ENCODE data around the gene OTOS.

OTOS gene

DNA sequence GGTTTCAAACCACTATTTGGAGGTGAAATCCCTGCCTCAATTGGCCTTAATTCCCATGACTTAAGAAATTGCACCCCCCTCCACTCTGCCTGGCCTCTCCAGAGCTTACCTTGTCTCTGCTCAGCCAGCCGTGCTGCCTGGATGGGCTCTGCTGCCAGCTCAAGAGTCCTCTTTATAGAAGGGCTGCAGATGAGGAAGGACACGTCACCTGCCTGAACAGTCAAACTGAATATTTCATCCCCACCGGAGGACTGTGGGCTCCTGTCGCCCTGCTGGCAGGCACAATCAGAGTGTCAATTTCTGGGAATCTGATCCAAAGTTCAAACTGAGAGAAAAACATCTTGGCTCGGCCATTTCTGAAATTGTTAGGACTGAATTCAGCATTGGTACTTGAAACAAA is at the start of gene OTOS:
OTOS (minus strand) TSS at position 148 of the 400 bp plus-strand sequence. CDS start 332 bp downstream, outside the sequence.
- no peak for DNase-seq

GRCh38 chr2:240189686-240190085 is 49.2 kb upstream of the OTOS start:
- no peak for DNase-seq

GRCh38 chr2:240187989-240188590 is 47.6 kb upstream of the OTOS start:
- DNase-seq: no peak

GRCh38 chr2:240186191-240186725 is 45.8 kb upstream of the OTOS start:
- no peak for DNase-seq

GRCh38 chr2:240184656-240185055 is 44.2 kb upstream of the OTOS start:
- DNase-seq: no peak

DNA sequence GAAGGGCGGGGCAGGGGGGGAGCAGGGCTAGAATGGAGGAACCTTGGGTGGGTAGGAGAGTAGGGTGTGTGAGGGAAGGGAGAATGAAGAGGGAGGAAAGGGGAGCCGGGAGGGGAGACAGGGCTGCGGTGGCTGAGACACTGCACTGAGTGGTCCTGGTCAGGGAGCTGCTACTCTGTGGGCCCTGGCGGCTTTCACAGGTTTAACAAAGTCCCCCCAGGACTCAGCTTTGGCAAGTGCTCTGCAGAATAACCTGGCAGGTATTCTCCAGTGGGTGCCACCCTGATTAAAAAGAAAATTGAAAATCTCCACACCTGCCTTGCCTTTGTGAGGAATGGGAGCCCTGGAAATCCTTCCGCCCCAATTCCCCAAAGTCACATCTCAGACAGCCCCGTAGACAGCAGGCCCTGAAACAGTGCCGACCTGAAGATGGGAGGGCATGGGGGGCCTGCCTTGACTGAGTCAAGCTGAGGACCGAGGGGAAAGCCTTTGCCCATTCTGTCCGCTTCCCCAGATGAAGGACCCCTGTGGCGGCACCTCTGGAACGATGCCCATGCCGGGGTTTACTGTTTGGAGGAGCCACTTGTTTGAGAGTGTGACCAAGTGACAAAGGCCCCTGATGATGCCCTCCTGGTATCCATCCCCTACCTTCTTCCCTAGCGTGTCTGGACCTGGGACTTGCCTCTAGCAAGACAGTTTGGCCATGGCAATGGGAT is 43.6 kb upstream of the OTOS start:
- DNase-seq: no peak

GRCh38 chr2:240183006-240183874 is 42.8 kb upstream of the OTOS start:
- no peak for DNase-seq

DNA sequence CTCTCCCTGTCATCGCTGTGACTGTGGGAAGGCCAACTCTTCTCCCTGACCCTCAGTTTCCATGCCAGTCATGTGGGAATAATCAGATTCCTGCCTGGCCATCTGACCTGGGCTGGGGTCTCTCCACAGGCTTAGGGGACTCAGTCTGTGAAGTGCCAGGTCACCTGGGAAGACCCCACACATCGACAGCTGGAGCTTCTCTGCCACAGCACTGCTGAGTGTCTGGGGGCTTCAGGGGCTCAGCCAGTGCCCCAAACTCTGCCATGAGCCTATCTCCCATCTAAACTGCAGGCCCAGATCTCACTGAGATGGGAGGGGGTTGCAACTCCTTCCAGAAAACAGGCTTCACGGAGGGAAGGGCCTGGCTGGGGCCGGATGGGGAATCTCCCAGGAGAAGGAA is 42.0 kb upstream of the OTOS start:
- DNase-seq: no peak

- DNase-seq: no peak
Measured at GRCh38 chr2:240182001-240182400, 41.5 kb upstream of the OTOS start.

DNA sequence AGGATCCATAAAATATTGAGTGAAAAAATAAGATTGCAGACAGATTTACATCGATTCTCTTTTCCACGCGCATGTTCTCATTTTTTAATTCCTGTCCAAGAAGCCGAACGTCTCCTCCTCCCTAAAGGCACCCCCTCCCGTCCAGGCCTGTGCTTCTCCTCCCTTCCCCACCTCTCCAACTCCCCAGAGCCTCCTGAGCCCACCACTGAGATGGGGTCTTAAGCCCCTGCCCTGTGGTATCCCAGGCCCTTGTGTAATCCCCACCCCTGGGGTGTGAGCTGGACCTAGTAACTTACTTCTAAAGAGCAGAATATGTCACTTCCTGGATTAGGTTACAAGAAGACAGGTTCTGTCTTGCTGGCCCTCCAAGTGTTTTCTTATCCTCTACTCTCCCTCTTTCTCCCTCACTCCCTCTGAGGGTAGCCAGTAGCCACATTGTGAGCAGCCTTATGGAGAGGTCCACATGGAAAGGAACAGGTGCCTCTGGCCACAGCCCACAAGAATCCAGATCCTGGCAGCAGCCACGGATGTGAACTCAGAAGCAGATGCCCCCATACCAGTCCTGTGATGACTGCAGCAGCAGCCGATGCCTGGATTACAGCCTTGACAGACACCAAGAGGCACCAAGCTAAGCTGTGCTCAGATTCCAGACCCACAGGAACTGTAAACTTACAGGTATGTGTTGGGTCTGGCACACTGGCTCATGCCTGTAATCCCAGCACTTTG is 39.6 kb upstream of the OTOS start:
- no peak for DNase-seq

- no peak for DNase-seq
Measured at GRCh38 chr2:240179186-240179815, 38.8 kb upstream of the OTOS start.

- DNase-seq: no peak
Measured at GRCh38 chr2:240178564-240178963, 38.1 kb upstream of the OTOS start.

GRCh38 chr2:240174496-240174895 is 34.0 kb upstream of the OTOS start:
- no peak for DNase-seq

DNA sequence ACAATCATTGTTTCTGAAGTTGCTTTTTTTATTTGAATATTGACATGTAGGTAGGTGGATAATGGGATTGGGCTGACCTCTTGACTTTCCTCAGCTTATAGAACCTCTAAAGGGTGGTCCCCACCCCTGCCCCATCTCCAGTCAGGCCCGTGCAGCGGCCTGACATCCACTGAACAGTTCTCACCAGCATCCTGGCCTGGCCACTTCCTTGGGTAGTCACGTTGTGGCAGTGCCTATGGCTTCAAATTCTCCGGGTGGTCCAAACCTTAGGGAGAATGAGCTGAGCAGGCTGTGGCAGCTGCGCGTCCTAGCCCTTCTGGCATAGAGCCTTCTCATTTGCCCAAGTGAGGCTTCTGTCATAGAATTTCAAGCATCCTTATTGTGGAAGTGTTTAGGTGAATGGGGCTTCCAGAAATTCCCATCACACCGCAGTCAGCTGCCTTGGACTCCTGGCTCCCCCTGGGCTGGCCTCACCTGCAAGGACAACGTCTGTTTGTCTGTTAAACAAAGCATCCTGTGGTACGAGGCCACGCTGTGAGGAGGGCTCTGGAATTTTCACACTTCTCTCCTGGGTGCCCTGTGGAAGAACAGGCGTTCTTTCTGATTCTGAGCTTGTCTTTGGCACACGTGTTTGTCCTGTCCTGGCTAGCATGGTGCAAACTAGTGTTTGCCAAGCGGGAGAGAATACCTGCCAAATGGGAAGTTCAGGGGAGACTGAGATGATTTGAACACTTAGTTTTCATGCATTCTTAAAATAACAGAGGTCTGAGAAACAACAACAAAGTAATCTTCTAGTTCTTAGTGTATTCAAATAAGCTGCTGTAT is 31.8 kb upstream of the OTOS start:
- no peak for DNase-seq

DNA sequence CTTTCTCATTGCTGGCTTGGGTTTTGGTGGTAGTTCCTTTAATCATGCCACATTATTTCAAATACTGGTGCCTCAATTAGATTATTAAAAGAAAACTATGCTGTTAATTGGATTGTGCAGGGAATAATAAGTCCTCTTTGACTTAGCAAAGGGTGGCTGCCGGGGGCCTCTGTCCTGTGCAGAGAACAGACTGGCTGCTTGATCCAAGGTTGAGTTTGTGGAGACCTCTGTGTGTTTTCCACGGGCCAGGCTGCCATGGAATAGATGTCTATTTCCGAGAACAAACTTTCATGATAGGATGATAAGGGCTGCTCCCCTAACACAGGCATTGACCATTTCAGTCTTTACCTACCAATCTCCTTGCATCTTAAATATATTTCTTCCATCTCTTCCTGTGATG is 30.4 kb upstream of the OTOS start:
- DNase-seq: no peak

DNA sequence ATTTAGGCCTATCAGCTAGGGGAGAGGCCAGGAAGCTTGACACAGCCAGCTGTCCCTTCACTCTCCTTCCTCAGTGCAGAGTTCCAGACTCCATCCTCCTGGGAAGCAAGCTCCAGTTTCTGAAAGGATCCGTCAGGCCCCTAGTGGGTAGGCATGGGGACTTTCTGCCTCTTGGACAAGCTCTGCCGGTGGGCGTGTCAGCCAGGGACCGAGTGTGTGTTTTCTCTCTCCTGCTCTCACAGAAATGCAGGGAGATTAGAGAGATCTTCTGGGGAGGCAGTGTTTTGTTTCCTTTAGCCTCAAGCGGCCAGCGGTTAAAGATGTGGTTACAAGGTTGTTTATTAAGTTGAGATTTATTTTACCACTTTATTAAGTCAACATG is 29.9 kb upstream of the OTOS start:
- DNase-seq: no peak

- no peak for DNase-seq
Measured at GRCh38 chr2:240169486-240170353, 29.3 kb upstream of the OTOS start.

GRCh38 chr2:240168546-240169361 is 28.3 kb upstream of the OTOS start:
- no peak for DNase-seq

DNA sequence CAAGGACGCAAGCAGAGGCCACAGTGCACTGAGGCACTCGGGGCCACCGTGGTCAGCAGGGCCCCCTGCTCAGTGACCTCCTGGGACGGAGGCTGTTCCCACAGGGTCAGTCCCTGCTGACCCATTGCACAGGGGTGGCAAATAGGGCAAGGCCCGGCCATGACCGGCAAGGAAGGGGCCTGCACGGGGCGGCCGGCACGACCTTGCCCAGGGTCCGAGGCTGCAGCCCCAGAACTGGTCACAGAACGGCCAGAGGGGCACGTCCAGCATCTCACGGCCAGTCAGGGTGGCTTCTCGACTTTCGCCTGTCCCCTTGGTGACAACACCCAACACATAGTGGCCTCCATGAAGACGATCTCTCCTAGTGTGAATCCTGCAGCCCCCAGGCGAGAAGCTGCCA is 27.6 kb upstream of the OTOS start:
- no peak for DNase-seq

DNA sequence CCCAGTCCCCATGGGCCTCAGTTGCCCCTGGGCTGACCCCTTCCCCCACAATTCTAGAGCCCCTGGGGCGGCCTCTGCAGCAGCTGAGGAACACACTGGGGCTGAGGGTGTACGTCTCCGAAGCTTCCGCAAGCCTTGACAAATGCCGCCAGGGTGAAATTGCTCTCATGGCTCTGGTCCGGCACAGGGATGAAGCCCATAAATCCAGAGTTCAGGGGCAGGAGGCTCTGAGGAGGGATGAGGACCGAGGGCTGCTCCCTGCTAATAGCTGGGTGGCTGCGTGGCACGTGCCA is 27.1 kb upstream of the OTOS start:
- no peak for DNase-seq

Measured in CD4-positive, alpha-beta T cell treated with Interleukin-4 for 4 hours (primary cell).